RKO (cell line): ENCODE results near the gene SLBP.
"Not testable (repeated sequence)": the region's sequence is repeated elsewhere in the genome, so short reads cannot be mapped to it uniquely, and the experiment has no call there.

Experiments
- DNase-seq: peaks from one replicate; pipeline ENCODE4 v3.0.0-alpha.2; 2016; ENCODE audit warnings: low spot score

The SLBP gene

GRCh38 chr4:1675136-1675801 lies 36.9 kb downstream of the SLBP start:
- DNase-seq, result no peak

DNA sequence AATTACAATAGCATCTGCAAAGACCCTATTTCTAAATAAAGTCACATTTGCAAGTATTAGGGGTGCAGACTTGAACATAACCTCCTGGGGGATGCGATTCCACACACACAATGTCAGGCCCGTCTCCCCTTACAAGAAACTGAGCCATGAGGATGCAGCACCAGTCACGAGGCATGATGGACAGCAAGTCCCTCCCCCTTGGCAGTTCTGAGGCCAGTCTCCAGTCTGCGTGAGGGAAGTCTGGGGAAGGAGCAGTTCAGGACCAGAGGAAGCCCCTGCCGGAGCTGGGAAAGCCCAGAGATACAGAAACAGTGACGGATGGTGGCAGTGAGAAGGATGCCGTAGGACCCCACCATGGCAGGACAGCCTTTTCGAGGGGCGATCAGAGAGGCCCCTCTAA lies 37.4 kb downstream of the SLBP start:
- DNase-seq, result no peak

GRCh38 chr4:1673671-1674070 lies 38.4 kb downstream of the SLBP start:
- DNase-seq, result no peak

DNA sequence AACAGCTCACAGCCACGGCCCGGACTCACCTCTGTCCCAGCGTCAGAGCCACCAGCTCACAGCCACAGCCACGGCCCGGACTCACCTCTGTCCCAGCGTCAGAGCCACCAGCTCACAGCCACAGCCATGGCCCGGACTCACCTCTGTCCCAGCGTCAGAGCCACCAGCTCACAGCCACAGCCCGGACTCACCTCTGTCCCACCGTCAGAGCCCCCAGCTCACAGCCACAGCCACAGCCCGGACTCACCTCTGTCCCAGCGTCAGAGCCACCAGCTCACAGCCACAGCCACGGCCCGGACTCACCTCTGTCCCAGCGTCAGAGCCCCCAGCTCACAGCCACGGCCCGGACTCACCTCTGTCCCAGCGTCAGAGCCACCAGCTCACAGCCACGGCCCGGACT lies 41.1 kb downstream of the SLBP start:
- not testable (repeated sequence) for DNase-seq

GRCh38 chr4:1670279-1670678 lies 41.8 kb downstream of the SLBP start:
- no peak for DNase-seq

- no peak for DNase-seq
These were observed 42.3 kb downstream of the SLBP start for GRCh38 chr4:1669850-1670249.

- no peak for DNase-seq
These were observed 42.8 kb downstream of the SLBP start for GRCh38 chr4:1669270-1669669.

- no peak for DNase-seq
These were observed 43.7 kb downstream of the SLBP start for GRCh38 chr4:1668488-1668840.

GRCh38 chr4:1667273-1667672 lies 44.8 kb downstream of the SLBP start:
- DNase-seq, result no peak

- no peak for DNase-seq
These were observed 45.7 kb downstream of the SLBP start for GRCh38 chr4:1666391-1666790.

- no peak for DNase-seq
These were observed 48.0 kb downstream of the SLBP start for GRCh38 chr4:1664141-1664540.

DNA sequence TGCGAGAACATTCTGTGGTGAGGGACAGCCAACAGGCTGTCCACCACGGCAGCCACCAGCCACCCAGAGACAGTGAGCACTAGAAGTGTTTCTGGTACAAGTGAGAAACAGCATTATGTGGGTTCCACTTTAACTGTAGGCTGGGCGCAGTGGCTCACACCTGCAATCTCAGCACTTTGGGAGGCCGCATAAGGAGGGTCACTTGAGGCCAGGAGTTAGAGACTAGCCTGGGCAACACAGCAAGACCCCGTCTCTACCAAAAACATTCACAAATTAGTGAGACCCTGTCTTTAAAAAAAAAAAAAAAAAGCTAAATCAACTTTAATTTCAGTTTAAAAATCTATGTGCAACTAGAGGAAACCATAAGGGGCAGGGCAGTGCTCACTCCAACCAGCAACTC lies 48.6 kb downstream of the SLBP start:
- DNase-seq, result no peak

DNA sequence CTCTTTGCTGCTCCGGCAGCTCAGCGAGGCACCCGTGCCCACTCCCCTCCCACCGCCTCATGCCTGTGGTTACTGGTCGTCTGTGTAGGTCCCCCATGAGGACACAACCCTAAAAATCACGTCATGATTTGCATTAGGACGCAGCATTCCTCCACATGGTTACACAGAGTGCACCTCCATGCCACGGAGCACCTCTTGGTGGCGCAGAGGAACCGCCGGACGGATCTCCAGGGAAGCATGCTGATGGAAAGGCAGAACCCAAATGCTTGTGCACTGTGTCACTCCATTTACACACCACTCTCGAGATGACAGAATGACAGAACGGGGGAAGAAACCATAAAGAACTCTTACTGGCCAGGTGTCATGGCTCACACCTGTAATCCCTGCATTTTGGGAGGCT lies 50.4 kb downstream of the SLBP start:
- DNase-seq, result no peak

GRCh38 chr4:1660948-1661677 lies 51.0 kb downstream of the SLBP start:
- no peak for DNase-seq

- no peak for DNase-seq
These were observed 52.7 kb downstream of the SLBP start for GRCh38 chr4:1659104-1660043.

- DNase-seq, result no peak
These were observed 53.5 kb downstream of the SLBP start for GRCh38 chr4:1658581-1658980.

DNA sequence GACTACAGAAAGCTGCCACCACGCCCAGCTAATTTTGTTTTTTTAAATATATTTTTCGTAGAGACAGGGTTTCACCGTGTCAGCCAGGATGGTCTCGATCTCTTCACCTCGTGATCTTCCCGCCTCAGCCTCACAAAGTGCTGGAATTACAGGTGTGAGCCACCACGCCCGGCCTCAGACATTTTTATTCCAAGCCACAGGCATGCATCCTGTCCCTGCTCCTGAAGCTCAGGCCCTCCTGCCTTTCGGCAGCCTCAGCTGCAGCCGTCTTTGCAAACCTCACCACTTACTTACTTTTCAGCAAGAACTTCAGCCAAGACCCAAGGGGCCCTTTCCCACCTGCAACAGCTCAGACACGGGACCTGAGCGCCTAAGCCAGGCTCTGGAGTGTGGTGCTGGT lies 54.0 kb downstream of the SLBP start:
- no peak for DNase-seq

GRCh38 chr4:1656986-1657385 lies 55.1 kb downstream of the SLBP start:
- DNase-seq, result no peak

- no peak for DNase-seq
These were observed 56.0 kb downstream of the SLBP start for GRCh38 chr4:1656132-1656531.

DNA sequence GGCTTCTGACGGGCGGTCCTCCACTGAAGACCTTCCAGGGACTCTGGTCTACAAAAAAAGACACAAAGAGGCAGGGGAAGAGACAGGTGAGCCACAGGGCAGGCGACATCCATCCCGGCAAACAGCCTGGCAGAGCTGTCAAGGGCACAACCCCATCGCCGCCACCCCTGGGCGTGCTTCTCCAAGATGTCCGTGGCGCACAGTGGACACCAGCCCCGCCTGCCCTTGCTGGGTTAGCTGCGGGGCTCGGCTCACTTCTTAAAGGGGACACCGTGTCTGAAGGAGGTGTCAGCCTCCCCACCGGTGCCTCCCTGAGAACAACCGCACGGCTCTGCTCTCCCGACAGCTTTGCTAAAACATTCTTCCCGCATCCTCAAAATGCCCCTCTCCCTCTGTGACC lies 56.4 kb downstream of the SLBP start:
- DNase-seq, result no peak

- no peak for DNase-seq
These were observed 57.0 kb downstream of the SLBP start for GRCh38 chr4:1655081-1655480.

DNA sequence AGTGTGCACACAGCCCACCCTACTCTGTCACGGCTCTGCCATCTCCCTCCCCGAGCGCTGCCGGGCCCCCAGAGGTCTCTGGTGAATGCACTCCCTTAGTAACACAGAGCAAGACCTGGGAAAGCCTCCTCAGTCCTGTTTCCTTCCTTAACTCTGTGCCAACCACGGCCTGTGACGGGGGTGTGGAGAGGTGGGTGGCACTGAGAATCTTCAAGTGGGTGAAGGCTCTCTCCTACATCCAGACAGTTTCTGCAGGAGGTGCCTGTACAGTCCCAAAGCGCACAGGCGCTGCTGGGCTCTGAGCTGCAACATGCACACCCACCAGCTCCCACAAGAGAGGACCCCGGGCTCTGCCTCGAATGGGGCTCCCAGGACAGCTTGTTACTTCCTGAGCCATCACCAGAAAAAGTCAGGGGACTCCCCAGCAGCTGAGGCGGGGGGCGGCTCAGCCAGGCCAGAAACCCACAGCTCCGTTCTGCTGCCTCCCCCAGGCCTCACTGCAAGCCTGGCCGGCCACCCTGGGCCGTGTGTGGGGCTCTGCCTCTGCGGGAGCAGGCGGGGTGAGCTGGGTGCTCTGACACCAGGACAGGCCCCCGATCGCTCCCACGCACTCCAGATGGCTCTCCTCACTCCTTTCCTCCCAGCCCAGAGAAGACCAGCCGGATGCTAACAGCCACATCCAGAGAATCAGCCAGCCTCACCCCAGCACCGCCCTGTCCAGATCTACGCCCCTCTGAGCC lies 57.7 kb downstream of the SLBP start:
- no peak for DNase-seq
